GM23248 (cell line): ENCODE measurements around the gene RNFT1.
"Not testable (repeated sequence)": the region's sequence is repeated elsewhere in the genome, so short reads cannot be mapped to it uniquely, and the experiment has no call there.

Experiments
- EZH2 ChIP-seq: fragments of 200-600 bp; sonication (generic); IDR thresholded peaks from 2 replicates; pipeline ENCODE4 v1.6.1; 2018; ENCODE audit warnings: antibody characterized with exemption, mild to moderate bottlenecking; ENCODE audit not compliant: insufficient read depth, poor library complexity, severe bottlenecking
- EZH2phosphoT487 ChIP-seq: fragments of 200-600 bp; sonication (generic); IDR thresholded peaks from 2 replicates; pipeline ENCODE4 v1.6.1; 2018; ENCODE audit warnings: antibody characterized with exemption, moderate library complexity, mild to moderate bottlenecking, low read depth; ENCODE audit not compliant: insufficient read depth

DNA sequence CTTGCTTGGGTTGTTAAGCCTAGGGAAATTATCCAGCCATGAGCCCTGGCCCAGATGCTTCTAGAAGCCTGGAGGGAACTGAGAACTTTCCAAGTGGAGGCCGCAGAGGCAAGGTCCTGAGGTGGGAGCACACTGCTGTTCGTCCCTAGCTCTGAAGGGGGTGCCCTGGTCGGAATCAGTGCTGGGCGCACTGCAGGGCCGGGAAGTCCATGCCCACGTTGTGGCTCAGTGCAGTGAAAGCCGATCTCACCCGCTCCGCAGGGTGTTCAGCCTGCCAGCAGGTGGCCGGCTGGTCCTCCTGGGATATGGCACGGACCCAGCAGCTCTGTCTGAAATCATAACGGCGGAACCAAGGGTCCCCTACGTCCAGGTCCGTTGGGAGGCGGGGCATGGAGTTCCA lies 43.8 kb upstream of the RNFT1 start:
- not testable (repeated sequence) for TF ChIP-seq EZH2, EZH2phosphoT487
